Mucosa of rectum (tissue), 2 donors: ENCODE measurements around the gene PRLHR.

ENCODE experiments used
- H3K27ac ChIP-seq, 2 donors: one replicate each; pipeline ENCODE4 v1.7.0; 2013; ENCODE audit warnings: inconsistent platforms in 2 of 2, low read depth in 2 of 2, low read length in 2 of 2
- H3K27me3 ChIP-seq, 2 donors: one replicate each; pipeline ENCODE4 v1.7.0; 2013; ENCODE audit warnings: low read length in 2 of 2; ENCODE audit not compliant: control insufficient read depth in 2 of 2, insufficient read depth in 2 of 2
- H3K36me3 ChIP-seq, 2 donors: one replicate each; pipeline ENCODE4 v1.7.0; 2013; ENCODE audit warnings: low read length in 2 of 2; ENCODE audit not compliant: control insufficient read depth in 2 of 2, insufficient read depth in 2 of 2
- H3K4me1 ChIP-seq, 2 donors: one replicate each; pipeline ENCODE4 v1.7.0; 2013; ENCODE audit warnings: low read length in 2 of 2, mild to moderate bottlenecking in 1 of 2; ENCODE audit not compliant: control insufficient read depth in 2 of 2, insufficient read depth in 2 of 2
- H3K4me3 ChIP-seq, 2 donors: one replicate each; pipeline ENCODE4 v1.7.0; 2013; ENCODE audit warnings: low read length in 2 of 2
- H3K9ac ChIP-seq, 2 donors: one replicate each; pipeline ENCODE4 v1.7.0; 2013; ENCODE audit warnings: low read length in 2 of 2, low read depth in 1 of 2, mild to moderate bottlenecking in 1 of 2
- H3K9me3 ChIP-seq, 2 donors: one replicate each; pipeline ENCODE4 v1.7.0; 2013; ENCODE audit warnings: low read length in 2 of 2; ENCODE audit not compliant: control insufficient read depth in 2 of 2
- donor health status: healthy.
- donor health status: Normal muscosa, but diverticular disease.

PRLHR gene

DNA sequence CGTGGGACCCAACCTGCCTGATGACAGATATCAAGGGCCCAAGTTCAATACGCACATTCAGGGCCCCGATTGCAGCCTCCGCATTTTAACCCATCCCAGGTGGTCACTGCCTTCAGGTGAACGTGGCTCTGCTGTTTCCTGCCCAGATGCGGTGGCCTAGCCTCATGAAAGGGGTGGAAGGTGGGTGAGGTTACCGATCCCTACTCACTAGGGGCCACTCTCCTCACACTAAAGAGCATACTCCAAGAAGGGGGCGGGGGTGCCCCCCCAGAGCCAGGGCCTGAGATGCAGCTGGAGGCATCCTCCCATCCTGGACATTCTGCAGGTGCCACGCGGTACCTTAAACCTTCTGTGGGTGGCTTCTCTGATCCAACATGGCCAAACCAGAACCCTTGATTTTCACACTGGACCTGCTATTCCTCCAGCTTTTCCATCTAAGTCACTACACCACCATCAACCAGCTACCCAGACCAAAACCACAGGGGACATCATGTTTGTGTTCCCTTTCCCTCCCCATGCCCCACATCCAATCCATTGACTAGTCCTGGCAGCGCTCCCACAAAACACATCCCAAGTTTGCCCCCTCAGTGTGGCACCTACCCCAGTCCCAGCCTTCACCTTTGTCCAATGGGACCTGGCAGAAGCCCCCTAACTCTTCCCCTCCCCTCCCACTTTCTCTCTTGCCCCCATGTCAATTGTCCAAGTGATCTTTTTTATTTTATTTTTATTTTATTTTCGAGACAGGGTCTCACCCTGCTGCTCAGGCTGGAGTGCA, 30.0 kb downstream of the PRLHR start:
- H3K36me3 ChIP-seq: no peaks in the 10 kb centered on the region
- H3K4me3 ChIP-seq: no peak overlapping the region
- no peaks in the 10 kb centered on the region for H3K27me3 ChIP-seq
- H3K9ac ChIP-seq: no peak overlapping the region
- H3K4me1 ChIP-seq: peaks cover 0 to 3% of the 10 kb centered on the region in 2 donors
- H3K27ac ChIP-seq: no peak overlapping the region
- no peaks in the 10 kb centered on the region for H3K9me3 ChIP-seq

- Histone ChIP-seq H3K4me3 (no peak overlapping the region), H3K27me3 (no peaks in the 10 kb centered on the region), H3K9me3 (no peaks in the 10 kb centered on the region), H3K27ac (no peak overlapping the region), H3K4me1 (peaks cover 0 to 3% of the 10 kb centered on the region in 2 donors), H3K36me3 (no peaks in the 10 kb centered on the region), H3K9ac (no peak overlapping the region)
Measured at GRCh38 chr10:118564652-118565051, 30.8 kb downstream of the PRLHR start.

DNA sequence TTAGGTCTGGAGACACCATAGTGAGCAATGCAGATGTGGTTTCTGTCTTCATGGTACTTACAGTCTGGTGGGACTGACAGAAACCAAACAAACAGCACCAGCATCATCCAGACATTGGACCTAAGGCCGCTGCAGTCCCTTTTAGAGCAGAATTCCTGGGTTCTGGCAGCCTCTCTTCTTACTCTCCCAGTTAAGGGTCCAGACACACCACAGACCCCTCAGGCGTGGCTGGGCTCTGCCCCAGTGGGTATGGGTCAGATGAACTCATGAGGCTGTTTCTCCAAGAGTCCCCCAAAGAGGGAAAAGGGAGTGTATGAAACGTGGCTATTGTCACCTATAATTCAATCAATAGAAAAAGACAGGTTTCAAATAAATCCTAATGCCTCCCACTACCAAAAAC, 31.3 kb downstream of the PRLHR start:
- Histone ChIP-seq H3K27me3 (no peaks in the 10 kb centered on the region), H3K9ac (no peak overlapping the region), H3K9me3 (no peaks in the 10 kb centered on the region)

DNA sequence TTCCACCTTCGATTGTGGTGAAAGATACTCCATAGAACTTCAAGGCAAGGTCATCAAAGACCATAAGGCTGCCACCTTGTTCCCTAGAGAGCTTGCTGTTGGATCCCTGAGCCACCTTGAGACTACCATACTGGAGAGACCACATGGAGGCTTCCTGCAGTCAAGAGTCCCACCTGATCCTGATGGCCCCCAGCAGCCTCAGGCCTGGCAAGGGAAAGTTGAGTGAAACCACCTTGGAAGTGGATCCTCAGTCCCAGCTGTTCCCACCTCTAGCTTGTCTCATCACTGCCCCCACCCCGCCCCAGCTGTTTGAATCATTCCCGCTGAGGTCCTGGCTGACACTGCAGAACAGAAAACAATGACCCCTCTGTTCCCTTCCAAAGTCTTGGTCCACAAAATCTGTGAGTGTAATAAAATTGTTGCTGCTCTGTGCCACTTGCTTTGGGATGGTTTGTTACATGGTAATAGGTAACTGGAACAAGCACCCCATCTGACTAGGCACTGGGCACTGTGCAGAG, 32.0 kb downstream of the PRLHR start:
- H3K4me3 ChIP-seq: no peak overlapping the region
- no peaks in the 10 kb centered on the region for H3K27me3 ChIP-seq
- peaks cover 0 to under 1% of the 10 kb centered on the region in 2 donors for H3K4me1 ChIP-seq
- H3K27ac ChIP-seq: no peak overlapping the region
- no peak overlapping the region for H3K9ac ChIP-seq
- no peaks in the 10 kb centered on the region for H3K9me3 ChIP-seq
- H3K36me3 ChIP-seq: no peaks in the 10 kb centered on the region

More for the DNA sequence above, 31.3 kb downstream of the PRLHR start:
- Histone ChIP-seq H3K4me3 (no peak overlapping the region), H3K4me1 (peaks cover 0 to 3% of the 10 kb centered on the region in 2 donors), H3K27ac (no peak overlapping the region), H3K36me3 (no peaks in the 10 kb centered on the region)

- H3K27ac ChIP-seq: no peak overlapping the region
- no peak overlapping the region for H3K4me3 ChIP-seq
- no peak overlapping the region for H3K9ac ChIP-seq
- H3K4me1 ChIP-seq: no peaks in the 10 kb centered on the region
- H3K9me3 ChIP-seq: no peaks in the 10 kb centered on the region
- H3K27me3 ChIP-seq: no peaks in the 10 kb centered on the region
- H3K36me3 ChIP-seq: no peaks in the 10 kb centered on the region
Measured at GRCh38 chr10:118562851-118563250, 32.6 kb downstream of the PRLHR start.

- Histone ChIP-seq H3K27ac (no peak overlapping the region), H3K27me3 (no peaks in the 10 kb centered on the region), H3K9me3 (no peaks in the 10 kb centered on the region), H3K36me3 (no peaks in the 10 kb centered on the region), H3K9ac (no peak overlapping the region), H3K4me1 (no peaks in the 10 kb centered on the region), H3K4me3 (no peak overlapping the region)
Measured at GRCh38 chr10:118557946-118558345, 37.5 kb downstream of the PRLHR start.

- Histone ChIP-seq H3K27ac (no peak overlapping the region), H3K36me3 (no peaks in the 10 kb centered on the region), H3K27me3 (no peaks in the 10 kb centered on the region), H3K9me3 (no peaks in the 10 kb centered on the region), H3K4me3 (no peak overlapping the region), H3K4me1 (no peaks in the 10 kb centered on the region), H3K9ac (no peak overlapping the region)
Measured at GRCh38 chr10:118551535-118552100, 43.8 kb downstream of the PRLHR start.

DNA sequence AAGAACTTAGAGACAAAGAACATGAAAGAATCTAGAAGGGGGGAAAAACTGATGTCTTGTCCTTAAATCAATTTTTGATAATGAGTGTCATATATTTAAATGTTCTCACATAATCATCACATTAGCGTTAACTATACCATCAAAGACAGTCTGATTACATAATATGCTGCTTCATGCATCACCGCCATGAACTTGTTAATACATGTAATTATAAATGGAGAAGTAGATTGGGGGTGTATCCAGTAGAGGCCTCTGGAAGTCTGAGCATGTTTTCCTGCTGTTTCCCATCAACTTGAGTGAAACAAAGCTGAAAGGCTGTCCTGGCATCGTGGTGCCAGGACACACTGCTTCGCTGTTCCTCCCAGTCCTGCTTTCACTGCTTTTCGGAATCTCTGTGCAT, 48.2 kb downstream of the PRLHR start:
- H3K9me3 ChIP-seq: no peaks in the 10 kb centered on the region
- H3K4me1 ChIP-seq: no peaks in the 10 kb centered on the region
- no peak overlapping the region for H3K9ac ChIP-seq
- no peaks in the 10 kb centered on the region for H3K36me3 ChIP-seq
- no peak overlapping the region for H3K27ac ChIP-seq
- peaks cover 2 to 6% of the 10 kb centered on the region in 2 donors for H3K27me3 ChIP-seq
- no peak overlapping the region for H3K4me3 ChIP-seq

- H3K27ac ChIP-seq: no peak overlapping the region
- H3K27me3 ChIP-seq: peaks cover 2 to 11% of the 10 kb centered on the region in 2 donors
- H3K9ac ChIP-seq: no peak overlapping the region
- no peaks in the 10 kb centered on the region for H3K36me3 ChIP-seq
- H3K4me1 ChIP-seq: no peaks in the 10 kb centered on the region
- no peak overlapping the region for H3K4me3 ChIP-seq
- H3K9me3 ChIP-seq: no peaks in the 10 kb centered on the region
Measured at GRCh38 chr10:118546479-118546878, 49.0 kb downstream of the PRLHR start.

DNA sequence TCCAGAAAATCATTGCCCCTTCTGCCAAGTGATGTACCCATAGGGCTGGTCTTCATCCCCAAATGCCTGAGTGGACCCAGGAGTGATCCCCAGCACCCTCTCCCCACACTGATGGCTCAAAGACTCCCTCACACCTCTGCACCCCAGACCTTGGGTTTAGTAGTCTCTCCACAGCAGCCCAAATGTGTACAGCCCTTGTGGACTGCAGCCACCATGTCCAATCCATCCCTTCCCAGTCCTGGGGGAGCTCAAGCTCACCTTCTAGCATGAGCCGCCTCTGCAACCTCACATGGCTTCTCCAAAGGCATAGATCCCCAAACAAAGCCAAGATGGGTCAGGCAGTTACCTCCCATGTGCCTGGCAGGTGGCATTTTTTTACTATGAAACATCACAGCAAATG, 50.1 kb downstream of the PRLHR start:
- H3K27ac ChIP-seq: no peak overlapping the region
- no peaks in the 10 kb centered on the region for H3K36me3 ChIP-seq
- H3K4me3 ChIP-seq: no peak overlapping the region
- H3K9ac ChIP-seq: no peak overlapping the region
- H3K27me3 ChIP-seq: peaks cover 2 to 11% of the 10 kb centered on the region in 2 donors
- H3K4me1 ChIP-seq: no peaks in the 10 kb centered on the region
- H3K9me3 ChIP-seq: no peaks in the 10 kb centered on the region
